Spinal cord (tissue), 10 donors: ENCODE measurements around the gene CTBP2. TPM values are rescaled to one million over a fixed set of nuclear protein-coding genes. Genes with fewer than 3 reads are reported as not detected.

Experiments used
- DNase-seq, 6 donors: peaks; one replicate each; pipeline versions ENCODE4 v3.0.0 to v3.0.0-alpha.2; 2013 to 2015; ENCODE audit warnings: low spot score in 6 of 6, low read depth in 4 of 6
- H3K27ac ChIP-seq: one replicate; pipeline ENCODE4 v1.5.1; 2013; ENCODE audit warnings: low read depth, low read length, control low read depth
- H3K27me3 ChIP-seq: one replicate; pipeline ENCODE4 v1.6.1; 2013; ENCODE audit warnings: low read length; ENCODE audit not compliant: control insufficient read depth, insufficient read depth
- H3K36me3 ChIP-seq: one replicate; pipeline ENCODE4 v1.6.1; 2013; ENCODE audit warnings: low read length; ENCODE audit not compliant: control insufficient read depth, insufficient read depth
- H3K4me1 ChIP-seq: one replicate; pipeline ENCODE4 v1.6.1; 2013; ENCODE audit warnings: low read length; ENCODE audit not compliant: control insufficient read depth, insufficient read depth
- H3K4me3 ChIP-seq: one replicate; pipeline ENCODE4 v1.5.1; 2013; ENCODE audit warnings: low read depth, low read length, control low read depth
- H3K9me3 ChIP-seq: one replicate; pipeline ENCODE4 v1.6.1; 2013; ENCODE audit warnings: low read length; ENCODE audit not compliant: control insufficient read depth, insufficient read depth
- WGBS: methylation state at CpG from one replicate; pipeline ENCODE4 v1.1.5; 2013; ENCODE audit warnings: missing lambda C conversion rate; ENCODE audit not compliant: insufficient coverage; 5-methylcytosine and 5-hydroxymethylcytosine counted together
- polyA plus RNA-seq, 2 donors: library from polyadenylated mRNA; unstranded; fragments of 120-200 nt; gene quantifications; one replicate each; pipeline ENCODE4 v1.2.1, GENCODE V29; 2013; ENCODE audit not compliant: insufficient read length in 2 of 2
- total RNA-seq, 2 donors: library from RNA; depleted of rRNA in 1 of 2; stranded (reverse); fragments of 120-200 nt in 1 of 2; fragments of >200 nt in 1 of 2; gene quantifications; one replicate each; pipeline versions ENCODE4 v1.2.3 to v1.2.4, GENCODE V29; 2013 to 2014
- donor health status: healthy.

CTBP2 gene
- total and polyA plus RNA-seq, 4 donors = 44.2 to 96.2 (median 83.9) TPM

DNA sequence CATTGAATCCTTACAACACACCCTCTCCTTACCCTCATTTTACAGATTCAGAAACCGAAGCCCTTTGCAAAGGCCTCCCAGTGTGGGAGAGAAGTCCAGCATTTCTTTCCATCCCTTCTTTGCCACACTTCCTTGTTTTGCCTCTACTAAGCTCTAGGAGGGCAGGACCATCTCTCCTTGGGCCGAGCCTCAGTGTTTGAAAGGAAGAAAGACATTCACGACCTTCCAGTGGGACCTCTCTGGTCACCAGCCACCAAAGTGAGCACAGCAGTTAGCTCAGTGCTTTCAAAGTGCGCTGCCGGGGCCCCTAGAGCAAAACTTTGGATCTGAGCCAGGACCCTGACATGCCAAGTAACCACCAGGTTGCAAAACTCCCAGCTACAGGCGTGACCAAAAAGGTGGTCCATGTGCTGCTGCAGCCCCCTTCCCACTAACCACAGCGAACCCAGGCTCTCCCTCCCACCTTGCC, 12.4 kb downstream of the CTBP2 start:
- Histone ChIP-seq H3K27ac (peak overlapping the region; percentile 48), H3K4me1 (peaks cover 77% of the 10 kb centered on the region), H3K27me3 (no peaks in the 10 kb centered on the region), H3K9me3 (no peaks in the 10 kb centered on the region), H3K4me3 (no peak overlapping the region), H3K36me3 (peaks cover 27% of the 10 kb centered on the region)
- peak in 2 of 6 donors; percentile 60 to 68 for DNase-seq
- WGBS = 20% methylated on average over 3 of the region's 7 CpGs

DNA sequence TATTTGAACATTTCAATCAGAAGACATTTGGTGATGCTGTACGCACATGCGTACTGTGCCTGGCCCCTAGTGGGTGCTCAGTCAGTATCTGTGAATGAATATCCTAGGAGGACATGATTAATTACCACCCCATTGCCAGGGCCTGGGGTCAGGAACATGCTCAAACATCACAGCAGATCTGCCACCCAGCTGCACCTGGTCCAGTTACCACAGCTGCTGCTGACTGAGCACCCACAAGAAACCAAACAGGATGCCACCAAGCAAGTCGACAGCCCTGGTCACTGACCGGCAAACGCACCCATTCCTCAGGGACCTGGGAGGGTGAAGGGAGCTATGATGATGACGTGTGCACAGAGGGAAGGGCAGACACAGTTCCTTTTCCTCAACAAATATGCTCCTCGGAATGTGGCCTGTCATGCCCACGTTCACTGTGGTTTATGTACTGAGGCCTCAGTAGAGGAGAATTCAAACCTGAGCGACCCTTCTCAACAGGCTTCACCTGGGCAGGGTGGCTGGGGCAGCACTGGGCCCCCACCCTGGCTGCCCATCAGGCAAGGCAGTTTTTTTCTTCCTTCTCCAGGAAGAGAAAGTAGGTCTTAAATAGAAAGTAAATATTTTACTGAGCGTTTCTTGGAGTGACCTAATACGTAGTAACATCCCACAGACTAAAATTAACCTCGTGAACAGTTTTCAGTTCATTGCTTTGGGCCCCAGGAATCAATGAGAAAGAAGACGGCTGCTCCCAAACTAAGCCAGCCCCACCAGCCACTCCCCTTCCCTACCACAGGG, 13.4 kb downstream of the CTBP2 start:
- no peak overlapping the region for H3K4me3 ChIP-seq
- H3K27me3 ChIP-seq = no peaks in the 10 kb centered on the region
- no peak for DNase-seq
- H3K27ac ChIP-seq = no peak overlapping the region
- 67% methylated on average over 7 of the region's 13 CpGs for WGBS
- H3K9me3 ChIP-seq = no peaks in the 10 kb centered on the region
- peaks cover 28% of the 10 kb centered on the region for H3K36me3 ChIP-seq
- peaks cover 74% of the 10 kb centered on the region for H3K4me1 ChIP-seq

DNA sequence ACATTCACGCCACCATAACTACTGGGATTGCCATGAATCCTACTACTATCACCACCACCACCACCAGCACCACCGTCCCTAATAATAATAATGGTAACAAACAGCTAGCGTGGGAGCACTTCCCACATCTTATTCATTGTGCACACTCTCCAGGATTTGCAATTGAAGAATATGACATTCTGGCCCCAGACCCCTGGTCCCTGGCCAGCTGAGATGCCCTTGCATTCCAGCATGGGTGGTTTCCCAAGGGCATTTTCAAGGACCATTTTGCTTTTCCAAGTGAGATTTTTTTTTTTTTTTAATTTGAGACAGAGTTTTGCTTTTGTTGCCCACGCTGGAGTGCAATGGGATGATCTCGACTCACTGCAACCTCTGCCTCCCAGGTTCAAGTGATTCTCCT, 14.7 kb downstream of the CTBP2 start:
- 53% methylated on average over 2 of the region's 5 CpGs for WGBS
- Histone ChIP-seq H3K27me3 (no peaks in the 10 kb centered on the region), H3K27ac (no peak overlapping the region), H3K4me3 (no peak overlapping the region), H3K9me3 (no peaks in the 10 kb centered on the region), H3K4me1 (peaks cover 66% of the 10 kb centered on the region), H3K36me3 (peaks cover 27% of the 10 kb centered on the region)
- no peak for DNase-seq

DNA sequence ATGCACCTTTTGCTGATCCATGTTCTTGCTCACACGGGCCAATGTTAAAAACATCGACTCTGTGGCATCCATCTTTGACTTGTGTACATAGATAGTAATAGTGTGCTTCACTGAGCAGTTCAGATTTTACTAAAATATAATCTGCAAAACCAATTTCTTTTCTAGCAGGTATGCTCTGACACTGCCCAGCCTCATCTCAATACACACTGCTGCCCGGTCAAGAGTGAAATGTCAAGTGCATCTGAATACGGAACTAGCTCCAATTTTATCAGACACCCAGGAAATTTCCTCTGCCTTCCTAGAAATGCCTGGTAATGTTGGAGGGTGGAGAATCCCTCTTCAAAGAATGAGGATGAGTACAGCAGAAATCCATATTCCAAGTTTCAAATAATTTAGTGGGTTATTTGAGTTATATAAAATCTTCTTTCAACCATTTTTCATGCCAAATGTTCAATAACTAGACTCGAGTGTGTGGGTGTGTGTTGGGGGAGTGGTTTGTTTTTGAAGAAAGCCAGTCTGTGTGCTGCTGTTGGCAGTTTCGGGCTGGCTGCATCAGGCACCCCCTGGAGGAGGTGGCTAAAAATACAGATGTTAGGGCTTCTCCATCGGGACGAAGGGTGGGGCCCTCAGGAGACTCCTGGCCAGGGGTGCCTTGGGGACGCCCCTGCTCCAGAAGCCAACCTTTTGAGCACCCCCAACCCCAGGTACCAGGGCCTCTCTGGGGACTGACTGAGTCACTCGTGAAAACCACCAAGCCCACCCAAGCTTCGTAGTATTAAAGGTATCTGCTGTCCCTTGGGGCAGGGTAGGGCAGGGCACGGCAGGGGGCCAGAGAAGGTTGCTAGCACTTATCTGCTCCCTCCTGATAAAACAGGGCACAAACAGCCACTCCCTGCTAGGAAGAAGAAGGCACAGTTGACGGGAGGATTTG, 15.4 kb downstream of the CTBP2 start:
- no peaks in the 10 kb centered on the region for H3K27me3 ChIP-seq
- H3K4me3 ChIP-seq = no peak overlapping the region
- H3K36me3 ChIP-seq = peaks cover 27% of the 10 kb centered on the region
- H3K9me3 ChIP-seq = no peaks in the 10 kb centered on the region
- peak overlapping the region; percentile 33 for H3K27ac ChIP-seq
- H3K4me1 ChIP-seq = peaks cover 64% of the 10 kb centered on the region
- WGBS = 33% methylated on average over 6 of the region's 13 CpGs
- DNase-seq = no peak

DNA sequence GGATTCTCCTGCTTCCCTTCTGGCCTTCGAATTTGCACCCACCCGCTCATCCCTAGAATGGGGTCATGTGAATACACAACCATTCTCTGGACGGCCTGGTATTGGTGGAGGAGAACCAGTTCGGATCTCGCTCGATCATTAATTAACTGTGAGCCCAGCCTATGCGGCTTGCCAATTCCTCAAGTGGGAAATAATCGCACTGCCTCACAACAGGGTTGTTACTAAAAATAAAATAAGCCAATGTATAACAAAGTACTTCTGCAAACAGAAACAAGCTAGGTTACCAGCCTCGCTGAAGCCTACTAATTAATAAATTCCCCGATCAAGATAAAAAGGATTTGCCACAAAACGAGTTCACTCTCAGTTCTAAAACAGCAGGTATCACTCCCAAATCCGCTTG, 16.2 kb downstream of the CTBP2 start:
- Histone ChIP-seq H3K9me3 (no peaks in the 10 kb centered on the region), H3K36me3 (peaks cover 23% of the 10 kb centered on the region), H3K4me1 (peaks cover 56% of the 10 kb centered on the region), H3K27ac (no peak overlapping the region), H3K27me3 (no peaks in the 10 kb centered on the region), H3K4me3 (no peak overlapping the region)
- WGBS = 44% methylated on average over 6 of the region's 12 CpGs
- DNase-seq = peak in 1 of 6 donors; percentile 76

DNA sequence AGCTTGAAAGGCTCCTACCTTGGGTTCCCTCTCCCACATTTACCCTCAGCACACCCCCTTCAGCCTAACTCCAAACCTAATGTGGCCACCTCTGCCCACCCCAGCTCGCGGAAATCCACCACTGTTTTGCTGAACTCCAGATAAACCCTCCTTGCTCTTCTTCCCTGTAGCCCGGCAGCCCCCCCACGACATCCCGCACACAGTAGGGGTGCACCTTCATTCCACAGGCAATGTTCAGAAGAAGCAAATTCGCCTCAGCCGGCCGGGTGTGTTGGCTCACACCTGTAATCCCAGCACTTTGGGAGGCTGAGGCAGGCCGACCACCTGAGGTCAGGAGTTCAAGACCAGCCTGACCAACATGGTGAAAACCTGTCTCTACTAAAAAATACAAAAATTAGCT, 17.4 kb downstream of the CTBP2 start:
- WGBS = 89% methylated on average over 8 of the region's 9 CpGs
- DNase-seq = no peak
- Histone ChIP-seq H3K4me3 (no peak overlapping the region), H3K36me3 (peaks cover 23% of the 10 kb centered on the region), H3K27me3 (no peaks in the 10 kb centered on the region), H3K27ac (no peak overlapping the region), H3K9me3 (no peaks in the 10 kb centered on the region), H3K4me1 (peaks cover 50% of the 10 kb centered on the region)

DNA sequence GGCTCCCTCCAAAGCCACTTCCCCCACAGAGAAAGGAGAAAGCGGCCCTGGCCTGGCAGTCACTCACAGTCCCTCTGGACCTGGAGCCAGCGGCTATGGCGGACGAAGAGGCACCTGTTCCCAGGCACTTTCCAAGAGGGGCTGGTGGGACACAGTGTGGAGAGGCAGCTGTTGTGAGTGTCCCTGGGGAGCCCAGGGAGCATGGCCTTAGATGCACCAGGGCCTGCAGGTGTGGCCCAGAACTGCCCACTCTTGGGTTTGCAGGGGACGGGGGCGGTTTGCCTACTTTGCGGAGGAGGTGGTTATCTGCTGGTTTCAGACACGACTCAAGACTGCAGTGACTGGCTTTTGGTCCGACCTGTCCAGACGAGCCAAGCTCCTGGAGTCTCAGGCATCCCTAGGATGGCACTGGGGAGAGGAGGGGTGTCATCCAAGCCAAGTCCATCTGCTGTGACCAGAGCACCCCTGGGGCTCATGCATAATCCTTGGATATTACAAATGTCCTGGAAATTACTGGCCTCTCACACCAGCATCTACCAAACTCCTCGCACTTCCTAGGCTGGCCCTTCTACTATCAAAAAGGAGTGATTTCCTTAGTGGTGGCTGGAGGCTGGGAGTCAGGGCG, 18.4 kb downstream of the CTBP2 start:
- no peaks in the 10 kb centered on the region for H3K27me3 ChIP-seq
- WGBS = 93% methylated on average over 8 of the region's 12 CpGs
- H3K4me3 ChIP-seq = no peak overlapping the region
- no peak overlapping the region for H3K27ac ChIP-seq
- no peaks in the 10 kb centered on the region for H3K9me3 ChIP-seq
- no peak for DNase-seq
- peaks cover 47% of the 10 kb centered on the region for H3K4me1 ChIP-seq
- H3K36me3 ChIP-seq = peaks cover 27% of the 10 kb centered on the region

DNA sequence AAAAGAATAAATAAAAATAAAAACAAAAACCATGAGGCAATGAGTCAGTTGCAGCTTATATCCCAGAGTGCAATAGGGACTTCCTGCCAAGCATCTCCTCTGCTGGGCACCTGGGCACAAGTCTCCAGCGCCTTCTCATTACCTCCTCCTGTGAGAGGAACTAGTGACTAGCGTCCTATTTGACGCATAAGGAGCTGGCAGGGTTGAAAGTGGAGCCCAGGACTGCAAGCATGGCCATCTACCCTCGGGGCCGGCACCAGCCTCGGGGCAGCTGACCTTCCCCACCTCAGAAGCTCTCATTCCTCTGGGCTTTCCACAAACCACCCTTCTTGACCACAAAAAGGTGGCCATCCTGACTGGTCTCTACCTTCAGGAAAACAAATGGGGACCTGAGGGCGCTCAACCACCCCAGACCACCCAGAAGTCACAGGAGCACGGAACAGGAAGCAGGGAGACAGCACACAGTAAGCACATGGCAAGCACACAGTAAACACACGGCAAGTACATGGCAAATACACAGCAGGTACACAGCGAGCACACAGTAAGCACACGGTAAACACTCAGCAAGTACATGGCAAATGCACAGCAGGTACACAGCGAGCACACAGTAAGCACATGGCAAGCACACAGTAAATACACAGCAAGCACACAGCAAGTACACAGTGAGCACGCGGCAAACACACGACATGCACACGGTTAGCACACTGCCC, 19.1 kb downstream of the CTBP2 start:
- 87% methylated on average over 12 of the region's 16 CpGs for WGBS
- no peak for DNase-seq
- Histone ChIP-seq H3K27ac (no peak overlapping the region), H3K9me3 (no peaks in the 10 kb centered on the region), H3K4me3 (no peak overlapping the region), H3K4me1 (peaks cover 44% of the 10 kb centered on the region), H3K36me3 (peaks cover 27% of the 10 kb centered on the region), H3K27me3 (no peaks in the 10 kb centered on the region)

DNA sequence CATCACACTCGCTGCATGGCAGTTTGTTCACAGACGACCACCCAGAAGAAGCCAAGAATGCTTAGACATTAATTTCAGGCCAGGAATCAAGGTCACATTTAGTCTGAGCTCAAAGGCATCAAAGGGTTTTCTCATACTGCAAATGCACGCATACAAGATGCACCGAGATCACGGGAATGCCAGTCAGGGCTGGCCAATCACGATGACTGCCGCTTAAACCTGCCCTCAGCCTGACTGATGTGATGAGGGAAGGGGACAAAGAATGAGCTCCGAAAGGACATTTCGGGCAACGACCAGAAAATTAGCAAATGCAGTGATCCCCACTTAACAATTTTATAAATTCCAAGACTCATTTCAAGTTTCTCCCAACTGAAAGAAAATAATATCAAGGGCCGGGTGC, 20.2 kb downstream of the CTBP2 start:
- no peak for DNase-seq
- no peaks in the 10 kb centered on the region for H3K27me3 ChIP-seq
- H3K36me3 ChIP-seq = peaks cover 35% of the 10 kb centered on the region
- no peaks in the 10 kb centered on the region for H3K9me3 ChIP-seq
- H3K27ac ChIP-seq = no peak overlapping the region
- H3K4me1 ChIP-seq = peaks cover 47% of the 10 kb centered on the region
- 71% methylated on average over 5 of the region's 11 CpGs for WGBS
- no peak overlapping the region for H3K4me3 ChIP-seq
